AG04449 (cell line): ENCODE measurements around the gene WIZ.
A peak's percentile ranks its signal among the peaks of the same experiment; 100 is the strongest.

Experiments used
- CTCF ChIA-PET: fragments of 350-600 bp; formaldehyde crosslinking; extraction: SDS; loops from one replicate; lab custom pipeline; 2021; ENCODE audit warnings: antibody characterized with exemption; lab: Yijun Ruan, JAX
- POLR2A ChIA-PET: fragments of 400-600, 350-600 bp; formaldehyde crosslinking; extraction: SDS; loops from one replicate; lab custom pipeline; 2020; ENCODE audit warnings: antibody characterized with exemption, inconsistent platforms; lab: Yijun Ruan, JAX
- DNase-seq: peaks from one replicate; pipeline ENCODE4 v3.0.0-alpha.2; 2010; ENCODE audit warnings: low read depth, low spot score
- H3K4me3 ChIP-seq: 2 replicates; pipeline ENCODE4 v1.5.1; 2011; ENCODE audit warnings: low read depth, mild to moderate bottlenecking, control low read depth, low read length
- CTCF ChIP-seq: IDR thresholded peaks from one replicate; pipeline ENCODE4 v1.5.1; 2011; ENCODE audit warnings: mild to moderate bottlenecking, moderate library complexity, low read length, control low read depth, inconsistent platforms; ENCODE audit not compliant: insufficient read depth; ENCODE audit errors: missing control alignments

Gene WIZ

GRCh38 chr19:15438577-15438976 lies 11.2 kb downstream of the WIZ start:
- H3K4me3 ChIP-seq = no peak overlapping the region
- ChIA-PET POLR2A (interaction anchor here (1.2 kb wide), 1 partner anchor 60 kb away, joined by 3 read pairs; no protein-coding TSS in a partner anchor), CTCF (interaction anchor here (0.7 to 3.8 kb wide), 3 partner anchors 10 to 282 kb away, joined by 3 to 22 read pairs (median 3); partner anchors contain the start of gene AKAP8L)
- TF ChIP-seq CTCF = no peak
- no peak for DNase-seq

GRCh38 chr19:15438124-15438496 lies 11.6 kb downstream of the WIZ start:
- TF ChIP-seq CTCF = no peak
- ChIA-PET POLR2A (interaction anchor here (1.2 to 2.3 kb wide), 2 partner anchors 19 to 59 kb away, joined by 3 to 10 read pairs; partner anchors contain the start of gene AKAP8L), CTCF (interaction anchor here (0.7 to 3.8 kb wide), 5 partner anchors 10 to 346 kb away, joined by 3 to 22 read pairs (median 4); partner anchors contain the start of gene AKAP8L)
- no peak overlapping the region for H3K4me3 ChIP-seq
- no peak for DNase-seq

- ChIA-PET POLR2A (interaction anchor here (1.2 to 2.3 kb wide), 2 partner anchors 18 to 59 kb away, joined by 3 to 10 read pairs; partner anchors contain the start of gene AKAP8L), CTCF (interaction anchor here (0.8 to 3.8 kb wide), 10 partner anchors 9 to 345 kb away, joined by 3 to 22 read pairs (median 4); partner anchors contain the start of gene AKAP8L)
- H3K4me3 ChIP-seq = no peak overlapping the region
- peak; percentile 30 for TF ChIP-seq CTCF
- no peak for DNase-seq
Measured at GRCh38 chr19:15437355-15438123, 12.2 kb downstream of the WIZ start.

GRCh38 chr19:15436826-15437110 lies 13.0 kb downstream of the WIZ start:
- TF ChIP-seq CTCF = no peak
- CTCF ChIA-PET = interaction anchor here (1.0 to 3.8 kb wide), 10 partner anchors 13 to 344 kb away, joined by 3 to 22 read pairs (median 4); partner anchors contain the start of gene AKAP8L
- no peak for DNase-seq
- H3K4me3 ChIP-seq = no peak overlapping the region
- POLR2A ChIA-PET = interaction anchor here (2.3 kb wide), 1 partner anchor 18 kb away, joined by 10 read pairs; the partner anchor contains the start of gene AKAP8L

- ChIA-PET CTCF (interaction anchor here (1.0 to 3.8 kb wide), 11 partner anchors 12 to 335 kb away, joined by 3 to 22 read pairs (median 4); partner anchors contain the start of gene AKAP8L), POLR2A (interaction anchor here (2.3 kb wide), 1 partner anchor 17 kb away, joined by 10 read pairs; the partner anchor contains the start of gene AKAP8L)
- no peak for DNase-seq
- H3K4me3 ChIP-seq = no peak overlapping the region
- TF ChIP-seq CTCF = no peak
Measured at GRCh38 chr19:15436012-15436825, 13.5 kb downstream of the WIZ start.
